NCI-H1417 (cell line): ENCODE data around the gene ADIPOQ.
"Not testable (repeated sequence)": the region's sequence is repeated elsewhere in the genome, so short reads cannot be mapped to it uniquely, and the experiment has no call there.

ENCODE experiments used
- DNase-seq, 3 experiments: peaks; one replicate each; lab custom pipeline; 2025; lab: John Stamatoyannopoulos, UW

The ADIPOQ gene

DNA sequence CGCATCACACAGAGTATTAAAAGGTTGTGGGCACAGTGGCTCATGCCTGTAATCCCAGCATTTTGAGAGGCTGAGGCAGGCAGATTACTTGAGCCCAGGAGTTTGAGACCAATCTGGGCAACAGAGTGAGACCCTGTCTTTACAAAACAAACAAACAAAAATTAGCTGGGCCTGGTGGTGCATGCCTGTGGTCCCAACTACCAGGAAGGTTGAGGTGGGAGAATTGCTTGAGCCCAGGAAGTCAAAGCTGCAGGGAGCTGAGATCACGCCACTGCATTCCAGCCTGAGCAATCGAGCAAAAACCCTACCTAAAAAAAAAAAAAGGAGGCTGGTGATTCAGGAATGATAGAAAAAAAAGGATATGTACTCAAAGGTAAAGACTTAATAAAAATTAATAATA lies 59.6 kb downstream of the ADIPOQ start:
- no peak for DNase-seq

DNA sequence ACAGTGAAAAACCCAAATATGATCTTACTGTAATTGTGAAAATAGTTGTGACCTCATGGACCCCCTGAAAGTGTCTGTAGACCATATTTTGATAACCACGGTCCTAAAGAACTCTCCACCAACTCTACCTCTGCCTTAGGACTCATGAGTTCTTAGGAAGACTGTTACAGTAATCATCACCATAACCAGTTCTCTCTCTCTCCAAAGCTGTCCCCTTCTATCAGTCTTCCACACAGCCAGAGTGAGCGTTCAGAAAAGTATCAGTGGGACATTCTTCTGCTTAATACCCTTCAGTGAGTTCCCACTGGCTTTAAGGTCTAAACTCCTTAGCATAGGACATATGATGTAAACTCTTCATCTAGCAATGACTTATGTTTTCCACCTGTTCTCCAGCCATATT lies 60.2 kb downstream of the ADIPOQ start:
- DNase-seq, result no peak

DNA sequence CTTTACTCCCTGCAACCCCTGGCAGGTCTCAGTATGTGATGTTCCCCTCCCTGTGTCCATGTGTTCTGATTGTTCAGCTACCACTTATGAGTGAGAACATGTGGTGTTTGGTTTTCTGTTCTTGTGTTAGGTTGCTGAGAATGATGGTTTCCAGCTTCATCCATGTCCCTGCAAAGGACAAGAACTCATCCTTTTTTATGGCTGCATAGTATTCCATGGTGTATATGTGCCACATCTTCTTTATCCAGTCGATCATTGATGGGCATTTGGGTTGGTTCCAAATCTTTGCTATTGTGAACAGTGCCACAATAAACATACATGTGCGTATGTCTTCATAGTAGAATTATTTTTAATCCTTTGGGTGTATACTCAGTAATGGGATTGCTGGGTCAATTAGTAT lies 61.2 kb downstream of the ADIPOQ start:
- not testable (repeated sequence) for DNase-seq

DNA sequence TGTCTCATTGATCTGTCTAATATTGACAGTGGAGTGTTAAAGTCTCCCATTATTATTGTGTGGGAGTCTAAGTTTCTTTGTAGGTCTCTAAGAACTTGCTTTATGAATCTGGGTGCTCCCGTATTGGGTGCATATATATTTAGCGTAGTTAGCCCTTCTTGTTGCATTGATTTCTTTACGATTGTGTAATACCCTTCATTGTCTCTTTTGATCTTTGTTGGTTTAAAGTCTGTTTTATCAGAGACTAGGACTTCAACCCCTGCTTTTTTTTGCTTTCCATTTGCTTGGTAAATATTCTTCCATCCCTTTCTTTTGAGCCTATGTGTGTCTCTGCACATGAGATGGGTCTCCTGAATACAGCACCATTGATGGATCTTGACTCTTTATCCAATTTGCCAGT lies 64.6 kb downstream of the ADIPOQ start:
- DNase-seq, result not testable (repeated sequence)
